PFSK-1 (cell line): ENCODE measurements around the gene CARMIL3.

Experiments used
- FOXP2 ChIP-seq: optimal IDR thresholded peaks from 2 replicates; pipeline ENCODE3; 2011; ENCODE audit warnings: borderline replicate concordance, control low read depth, inconsistent platforms; ENCODE audit not compliant: insufficient read depth; ENCODE audit errors: extremely low read length, extremely low read depth
- POLR2AphosphoS5 ChIP-seq: IDR thresholded peaks from 2 replicates; pipeline ENCODE4 v1.6.1; 2012; ENCODE audit warnings: low read depth, mild to moderate bottlenecking, control low read depth, low read length, moderate library complexity
- REST ChIP-seq, 2 experiments: IDR thresholded peaks; 2 replicates each; pipeline versions ENCODE4 v1.6.1 to v1.8.0; 2011 to 2012; ENCODE audit warnings: low read depth in 2 of 2, low read length in 2 of 2, control low read depth in 1 of 2, inconsistent platforms in 1 of 2, mild to moderate bottlenecking in 1 of 2, moderate library complexity in 1 of 2; ENCODE audit not compliant: insufficient read depth in 1 of 2
- SIN3A ChIP-seq: IDR thresholded peaks from 2 replicates; pipeline ENCODE4 v1.6.1; 2012; ENCODE audit warnings: mild to moderate bottlenecking, low read length, moderate library complexity, borderline replicate concordance; ENCODE audit not compliant: insufficient read depth
- TAF1 ChIP-seq: IDR thresholded peaks from 2 replicates; pipeline ENCODE4 v1.6.1; 2012; ENCODE audit warnings: low read length, control low read depth, borderline replicate concordance; ENCODE audit not compliant: insufficient read depth

DNA sequence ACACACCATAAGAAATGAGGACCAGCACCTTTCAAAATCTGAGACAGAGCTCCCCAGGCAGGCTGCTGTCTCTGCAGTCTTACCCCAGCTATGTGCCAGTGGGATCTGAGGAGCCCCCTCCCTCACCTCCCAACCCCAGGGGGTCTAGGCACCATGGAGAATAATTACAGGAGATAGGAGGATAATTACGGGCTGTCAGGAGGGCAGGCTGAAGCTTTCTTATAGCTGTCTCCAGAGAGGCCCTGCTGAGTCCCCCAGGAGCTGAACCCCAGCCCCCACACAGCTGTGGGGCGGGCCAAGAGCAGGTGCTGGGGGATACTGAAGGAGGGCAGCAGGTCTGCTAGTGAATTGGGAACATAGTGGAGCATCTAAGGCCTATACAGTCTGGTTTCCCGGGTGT, 26.3 kb downstream of the CARMIL3 start:
- no peak for TF ChIP-seq TAF1
- TF ChIP-seq REST (IDR thresholded peaks at IDR 0.05; ENCODE audit: insufficient read depth in 1 of 2, low read depth in 2 of 2, low read length in 2 of 2), result no peak
- no peak for TF ChIP-seq POLR2AphosphoS5
- no peak for TF ChIP-seq SIN3A
- TF ChIP-seq FOXP2, result no peak
